ENCODE results near the gene F8.
"Not testable (repeated sequence)": the region's sequence is repeated elsewhere in the genome, so short reads cannot be mapped to it uniquely, and the experiment has no call there.

Gene F8

DNA sequence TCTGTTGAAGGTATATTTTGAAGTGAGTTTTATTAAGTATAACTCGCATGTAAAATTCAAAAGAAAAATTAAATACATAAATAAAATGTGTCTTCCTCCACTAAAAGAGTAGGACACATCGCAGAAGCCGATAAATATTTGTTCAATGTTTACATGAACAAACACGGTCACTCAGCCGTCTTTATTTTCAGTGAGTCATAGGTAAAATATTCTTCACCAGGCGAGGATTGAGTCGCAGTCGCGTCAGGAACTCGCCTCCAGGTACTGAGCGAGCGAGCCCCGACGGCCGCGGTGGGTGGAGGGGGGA is 3.9 kb upstream of the F8 start:
- DNase-seq (ENCODE audit: low read depth), result no peak
- H3K4me3 ChIP-seq (ENCODE audit: low read depth, low read length), result peak overlapping the region; percentile 59
- TF ChIP-seq, protein P1, sequence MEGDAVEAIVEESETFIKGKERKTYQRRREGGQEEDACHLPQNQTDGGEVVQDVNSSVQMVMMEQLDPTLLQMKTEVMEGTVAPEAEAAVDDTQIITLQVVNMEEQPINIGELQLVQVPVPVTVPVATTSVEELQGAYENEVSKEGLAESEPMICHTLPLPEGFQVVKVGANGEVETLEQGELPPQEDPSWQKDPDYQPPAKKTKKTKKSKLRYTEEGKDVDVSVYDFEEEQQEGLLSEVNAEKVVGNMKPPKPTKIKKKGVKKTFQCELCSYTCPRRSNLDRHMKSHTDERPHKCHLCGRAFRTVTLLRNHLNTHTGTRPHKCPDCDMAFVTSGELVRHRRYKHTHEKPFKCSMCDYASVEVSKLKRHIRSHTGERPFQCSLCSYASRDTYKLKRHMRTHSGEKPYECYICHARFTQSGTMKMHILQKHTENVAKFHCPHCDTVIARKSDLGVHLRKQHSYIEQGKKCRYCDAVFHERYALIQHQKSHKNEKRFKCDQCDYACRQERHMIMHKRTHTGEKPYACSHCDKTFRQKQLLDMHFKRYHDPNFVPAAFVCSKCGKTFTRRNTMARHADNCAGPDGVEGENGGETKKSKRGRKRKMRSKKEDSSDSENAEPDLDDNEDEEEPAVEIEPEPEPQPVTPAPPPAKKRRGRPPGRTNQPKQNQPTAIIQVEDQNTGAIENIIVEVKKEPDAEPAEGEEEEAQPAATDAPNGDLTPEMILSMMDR (IDR thresholded peaks at IDR 0.05; ENCODE audit: insufficient read depth, low read depth, low read length, missing control alignments), result no peak

GRCh38 chrX:155023907-155024833 is 1.6 kb upstream of the F8 start:
- H3K4me3 ChIP-seq (ENCODE audit: low read depth, low read length), result no peak overlapping the region
- DNase-seq (ENCODE audit: low read depth), result no peak
- TF ChIP-seq, protein P1 (IDR thresholded peaks at IDR 0.05; ENCODE audit: insufficient read depth, low read depth, low read length, missing control alignments), result no peak

DNA sequence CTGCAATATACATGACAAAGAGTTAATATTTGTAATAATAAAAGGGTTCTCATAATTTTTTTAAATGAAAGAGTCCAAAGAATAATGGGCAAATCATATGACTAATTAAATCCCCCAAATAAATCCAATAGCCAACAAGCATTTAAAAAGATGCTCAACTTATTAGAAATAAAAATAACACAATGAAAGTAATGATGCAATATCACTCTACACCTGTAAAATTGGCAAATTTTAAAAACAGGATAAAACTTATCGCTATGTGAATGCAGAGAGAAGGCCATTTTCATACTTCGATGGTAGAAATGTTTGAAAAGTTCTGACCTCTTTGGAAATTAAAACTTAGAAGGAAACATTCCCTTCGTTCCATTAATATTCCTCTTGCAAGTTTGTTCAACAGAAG is 1.9 kb downstream of the F8 start:
- TF ChIP-seq, protein P1 (IDR thresholded peaks at IDR 0.05; ENCODE audit: insufficient read depth, low read depth, low read length, missing control alignments), result no peak

DNA sequence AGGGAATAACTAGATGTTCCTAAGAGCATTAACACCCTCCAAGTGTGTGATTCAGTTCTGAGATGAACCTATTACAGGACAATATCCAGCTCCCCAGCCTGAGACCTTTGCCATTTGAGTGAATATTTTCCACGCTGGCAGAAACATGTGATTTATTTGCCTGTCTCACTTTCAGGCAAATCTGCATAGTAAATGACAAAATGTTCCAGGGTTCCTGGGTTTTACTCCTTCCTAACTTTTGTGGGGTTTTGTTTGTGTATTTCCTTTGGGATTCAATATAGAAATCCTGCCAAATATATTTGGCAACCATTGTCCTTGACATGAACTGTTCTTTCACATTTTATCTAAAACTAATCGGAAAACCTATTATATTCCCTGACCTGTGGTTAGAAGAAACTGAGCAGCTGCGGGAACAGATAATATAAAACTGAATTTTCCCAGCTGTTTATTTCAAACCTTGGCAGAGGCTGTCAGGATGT is 12.5 kb downstream of the F8 start:
- TF ChIP-seq, protein P1 (IDR thresholded peaks at IDR 0.05; ENCODE audit: insufficient read depth, low read depth, low read length, missing control alignments), result no peak
- DNase-seq (ENCODE audit: low read depth), result no peak
- no peak overlapping the region for H3K4me3 ChIP-seq (ENCODE audit: low read depth, low read length)

More for the DNA sequence above, 1.9 kb downstream of the F8 start:
- no peak for DNase-seq (ENCODE audit: low read depth)
- no peak overlapping the region for H3K4me3 ChIP-seq (ENCODE audit: low read depth, low read length)

DNA sequence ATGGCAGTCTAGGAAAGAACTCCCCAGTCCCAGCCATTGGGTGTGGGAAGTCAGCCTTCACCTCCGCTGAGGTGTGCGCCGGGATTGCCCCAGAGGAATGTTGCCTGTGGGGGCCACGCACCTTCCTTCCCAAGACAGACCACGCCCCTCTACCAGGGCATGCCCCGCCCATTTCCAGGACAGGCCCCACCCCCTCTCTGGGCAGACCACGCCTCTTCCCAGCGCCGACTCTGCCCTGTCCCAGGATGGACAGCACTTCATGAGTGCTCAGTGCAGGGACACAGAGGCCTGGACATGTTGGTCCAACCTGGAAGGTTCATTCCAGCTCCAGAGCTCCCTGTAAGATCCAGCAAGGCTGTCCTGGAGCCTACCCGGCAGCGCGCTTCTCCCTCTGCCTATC is 13.9 kb downstream of the F8 start:
- not testable (repeated sequence) for DNase-seq (ENCODE audit: low read depth); H3K4me3 ChIP-seq (ENCODE audit: low read depth, low read length)

DNA sequence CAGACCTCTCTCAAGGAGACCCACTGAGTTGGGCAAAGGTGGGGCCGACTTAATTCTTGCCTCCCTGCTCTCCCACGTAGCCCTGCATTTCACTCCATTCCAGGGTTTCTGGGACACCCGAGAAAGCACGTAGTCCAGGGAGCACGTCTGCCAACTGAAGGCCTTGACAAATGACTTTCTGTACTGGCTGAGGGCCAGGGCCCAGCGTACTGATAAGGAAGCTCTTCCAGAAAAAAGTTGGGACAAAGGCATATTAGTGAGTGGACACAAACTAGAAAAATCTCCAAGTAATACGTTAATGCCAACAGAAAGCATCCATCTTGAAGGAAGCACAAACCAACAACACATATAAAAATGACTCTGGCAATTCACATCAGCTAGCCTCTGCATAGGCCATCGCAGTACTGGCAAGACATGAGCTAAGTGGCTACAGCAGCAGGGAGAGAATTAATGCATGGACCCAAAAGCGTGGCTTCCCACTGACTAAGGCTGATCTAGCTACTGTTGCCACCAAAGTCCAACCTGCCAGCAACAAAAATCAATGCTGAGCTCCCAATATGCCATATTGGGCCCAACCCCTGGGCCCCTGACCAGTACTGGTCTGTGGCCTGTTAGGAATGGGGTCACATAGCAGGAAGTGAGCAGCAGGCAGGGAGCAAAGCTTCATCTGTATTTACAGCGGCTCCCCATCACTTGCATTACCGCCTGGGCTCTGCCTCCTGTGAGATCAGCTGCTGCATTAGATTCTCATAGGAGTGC is 15.4 kb downstream of the F8 start:
- not testable (repeated sequence) for H3K4me3 ChIP-seq (ENCODE audit: low read depth, low read length); DNase-seq (ENCODE audit: low read depth)

GRCh38 chrX:155006379-155006778 is 16.1 kb downstream of the F8 start:
- not testable (repeated sequence) for DNase-seq (ENCODE audit: low read depth); H3K4me3 ChIP-seq (ENCODE audit: low read depth, low read length)

DNA sequence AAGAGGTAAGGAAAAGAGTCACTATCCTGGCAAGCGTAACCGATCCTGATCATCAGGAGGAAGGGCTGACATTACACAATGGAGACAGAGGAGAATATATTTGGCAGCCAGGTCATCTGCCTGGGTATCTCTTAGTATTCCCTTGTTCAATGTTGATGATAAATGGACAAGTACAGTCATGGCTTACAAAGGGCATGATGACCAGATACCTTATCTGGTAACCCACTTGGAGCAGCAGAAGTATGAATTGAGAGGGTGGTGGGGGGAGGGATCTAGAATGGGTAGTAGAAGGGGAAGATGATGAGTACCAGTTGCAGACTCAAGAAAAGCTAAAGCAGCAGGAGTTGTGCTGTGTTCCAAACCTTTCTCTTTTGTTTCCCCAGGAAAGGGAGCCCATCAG is 17.3 kb downstream of the F8 start:
- no peak for DNase-seq (ENCODE audit: low read depth)
- TF ChIP-seq, protein P1 (IDR thresholded peaks at IDR 0.05; ENCODE audit: insufficient read depth, low read depth, low read length, missing control alignments), result no peak
- no peak overlapping the region for H3K4me3 ChIP-seq (ENCODE audit: low read depth, low read length)
